ENCODE data around the gene ARPC5L.
"Not testable (repeated sequence)": the region's sequence is repeated elsewhere in the genome, so short reads cannot be mapped to it uniquely, and the experiment has no call there.

Gene ARPC5L

DNA sequence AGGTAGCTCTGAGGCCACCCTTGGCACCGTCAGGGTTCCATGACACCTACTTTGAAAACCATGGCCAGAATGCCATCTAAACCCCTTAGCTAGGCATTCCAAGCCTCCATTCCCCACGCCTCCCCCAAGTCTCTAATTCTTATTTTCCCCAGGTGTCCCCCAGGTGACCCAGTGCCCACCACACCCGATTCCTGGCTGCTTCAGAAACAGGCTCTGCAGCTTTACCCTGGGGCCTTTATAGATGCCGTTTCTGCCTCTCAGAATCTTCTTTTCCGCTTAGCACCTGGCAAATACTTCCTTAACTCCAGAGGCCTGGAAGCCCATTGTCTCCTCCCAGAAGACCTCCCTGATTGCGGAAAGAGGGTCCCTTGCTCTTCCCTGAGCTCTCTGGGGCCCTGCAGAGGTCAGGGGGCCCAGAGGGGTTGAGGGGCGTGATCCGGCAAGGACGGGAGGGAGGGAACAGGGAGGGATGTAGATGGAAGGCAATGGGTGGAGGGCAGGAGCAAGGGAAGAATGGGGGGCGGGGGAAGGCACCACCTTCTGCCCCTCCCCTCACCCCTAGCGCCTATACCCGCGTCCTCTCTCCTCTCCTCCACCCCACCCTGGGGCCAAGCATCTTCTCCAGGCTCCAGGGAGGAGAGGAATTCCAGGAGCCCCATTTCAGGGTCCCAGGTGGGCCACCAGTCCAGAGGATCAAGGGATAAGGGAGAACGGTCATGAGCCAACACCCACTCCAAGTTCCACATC lies 20.7 kb upstream of the ARPC5L start:
- DNase-seq: no peak

DNA sequence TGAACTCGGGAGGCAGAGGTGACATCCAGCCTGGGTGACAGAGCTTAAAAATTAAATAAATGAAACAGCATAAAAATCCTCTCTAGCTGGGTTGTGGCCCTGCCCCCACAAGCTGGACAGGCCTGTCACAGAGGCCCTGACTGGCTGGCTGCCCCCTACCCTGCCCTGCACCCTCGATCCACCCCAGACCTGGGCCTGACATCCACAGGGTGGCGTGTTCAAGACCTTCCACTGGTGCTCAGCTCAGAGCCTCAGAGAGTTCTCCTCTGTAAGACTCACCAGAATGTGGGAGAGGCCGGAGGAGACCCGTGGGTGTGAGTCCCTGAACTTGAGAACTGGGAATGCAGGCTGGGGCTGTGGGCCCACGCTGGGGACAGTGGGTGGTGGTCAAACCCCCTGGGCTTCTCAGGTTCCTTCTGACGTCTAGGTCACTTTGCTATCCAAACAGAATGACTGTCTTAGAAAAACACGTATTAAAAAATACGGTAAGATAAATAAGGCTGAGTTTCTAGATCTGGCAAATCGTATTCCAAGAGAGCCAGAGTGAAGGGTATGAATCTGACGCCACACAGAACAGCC lies 18.4 kb upstream of the ARPC5L start:
- no peak for DNase-seq

- no peak for DNase-seq
Measured at GRCh38 chr9:124844291-124844690, 17.6 kb upstream of the ARPC5L start.

DNA sequence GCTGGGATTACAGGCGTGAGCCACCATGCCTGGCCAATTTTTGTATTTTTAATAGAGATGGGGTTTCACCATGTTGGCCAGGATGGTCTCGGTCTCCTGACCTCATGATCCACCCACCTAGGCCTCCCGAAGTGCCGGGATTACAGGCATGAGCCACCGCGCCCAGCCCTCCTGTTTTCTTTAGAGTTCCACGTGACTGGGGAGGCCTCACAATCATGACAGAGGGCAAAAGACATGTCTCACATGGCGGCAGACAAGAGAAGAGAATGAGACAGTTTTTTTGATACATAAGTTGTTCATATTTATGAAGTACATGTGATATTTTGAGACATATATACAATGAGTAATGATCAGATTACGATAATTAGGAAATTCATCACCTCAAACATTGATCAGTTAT lies 15.5 kb upstream of the ARPC5L start:
- not testable (repeated sequence) for DNase-seq

DNA sequence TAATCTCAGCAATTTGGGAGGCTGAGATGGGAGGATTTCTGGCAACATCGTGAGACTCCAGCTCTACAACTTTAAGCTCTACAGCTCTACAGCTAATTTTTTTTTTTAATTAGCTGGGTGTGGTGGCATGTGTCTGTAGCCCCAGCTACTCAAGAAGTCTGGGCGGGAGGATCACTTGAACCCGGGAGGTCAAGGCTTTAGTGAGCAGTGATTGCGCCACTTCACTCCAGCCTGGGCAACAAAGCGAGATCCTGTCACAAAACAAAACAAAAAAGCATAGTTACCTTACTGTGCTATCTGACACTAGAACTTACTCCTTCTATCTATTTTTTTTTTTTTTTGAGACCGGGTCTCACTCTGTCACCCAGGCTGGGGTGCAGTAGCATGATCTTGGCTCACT lies 15.0 kb upstream of the ARPC5L start:
- DNase-seq: no peak

DNA sequence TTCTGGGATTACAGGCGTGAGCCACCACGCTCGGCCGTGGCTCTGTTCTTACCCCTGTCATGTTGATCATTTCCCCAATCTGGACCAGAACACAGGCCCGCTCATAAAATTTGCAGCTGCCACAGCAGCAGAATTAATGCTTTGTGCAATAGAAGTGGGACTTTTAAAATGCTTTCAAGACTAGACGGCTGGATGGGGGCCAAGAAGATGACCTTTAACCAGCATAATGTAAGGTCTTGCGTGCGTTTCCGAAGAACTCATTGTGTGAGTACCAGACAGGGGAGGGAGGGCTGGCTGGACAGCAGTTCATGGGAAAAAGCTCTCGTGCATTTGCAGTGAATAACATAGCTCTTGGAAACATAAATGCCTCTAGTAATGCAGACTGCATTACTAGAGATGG lies 12.1 kb upstream of the ARPC5L start:
- no peak for DNase-seq

- no peak for DNase-seq
Measured at GRCh38 chr9:124852121-124852828, 9.7 kb upstream of the ARPC5L start.

DNA sequence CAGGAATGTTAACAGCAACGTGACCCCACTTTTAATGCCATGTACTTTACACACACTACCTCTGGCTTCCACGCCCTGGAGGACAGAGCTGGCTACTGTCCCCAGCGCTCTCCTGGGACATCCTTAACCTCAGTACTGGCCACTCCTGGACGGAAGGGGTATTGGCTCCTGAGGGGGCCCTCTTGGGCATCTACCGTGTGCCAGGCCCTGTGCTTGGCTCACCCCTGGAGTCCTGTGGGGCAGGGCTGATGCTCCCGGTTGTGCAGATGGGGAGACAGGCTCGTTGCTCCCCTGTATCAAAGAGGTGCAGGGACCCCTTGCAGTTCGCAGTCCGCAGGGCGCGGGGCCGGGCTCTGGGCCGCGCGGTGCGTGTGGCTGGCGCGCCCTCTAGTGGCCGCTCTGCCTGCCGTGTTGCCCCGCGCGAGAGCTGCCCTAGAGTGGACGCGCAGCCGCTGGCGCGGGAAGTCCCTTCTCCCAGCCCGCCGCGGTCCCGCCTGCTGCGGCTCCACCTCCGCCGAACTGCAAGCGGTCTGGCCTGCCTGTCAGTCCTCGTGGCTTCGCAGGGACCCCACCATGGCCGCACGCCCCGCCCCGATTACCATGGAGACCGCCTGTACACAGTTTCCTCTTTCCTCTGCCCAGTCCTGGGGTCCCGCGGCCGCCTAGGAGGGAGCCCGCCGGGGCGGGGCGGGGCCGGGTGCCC lies 8.9 kb upstream of the ARPC5L start, which contains the start of gene WDR38:
Gene WDR38 (plus strand): TSS at position 632 of the 703 bp plus-strand sequence. CDS start 72 bp downstream, outside the sequence.
- peak; percentile 82 for DNase-seq

DNA sequence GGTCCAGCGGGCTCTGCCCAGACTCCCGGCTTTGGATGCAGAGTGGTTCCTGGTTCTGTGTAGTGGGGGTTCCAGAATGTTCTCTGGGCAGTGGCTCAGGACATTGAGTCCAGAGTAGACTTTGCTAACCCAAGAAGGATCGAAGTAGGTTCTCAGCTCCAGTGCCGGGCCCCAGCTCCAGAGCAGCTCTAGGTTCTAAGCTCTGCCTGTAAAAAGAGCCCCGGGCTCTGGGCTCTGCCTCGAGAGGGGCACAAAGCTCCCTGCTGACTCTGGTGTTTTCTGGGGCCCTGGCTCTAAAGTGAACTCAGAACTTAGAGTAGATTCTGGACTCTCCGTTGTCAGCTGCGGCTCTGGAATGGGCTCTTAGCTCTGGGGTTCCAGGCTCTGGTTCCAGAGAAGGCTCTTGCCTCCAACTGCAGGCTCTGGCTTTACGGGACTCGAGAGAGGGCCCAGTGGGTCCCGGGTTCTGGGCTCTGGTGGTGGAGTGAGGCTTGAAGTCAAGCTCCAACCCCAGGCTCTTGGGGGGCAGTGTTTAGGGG lies 8.3 kb upstream of the ARPC5L start:
- no peak for DNase-seq

DNA sequence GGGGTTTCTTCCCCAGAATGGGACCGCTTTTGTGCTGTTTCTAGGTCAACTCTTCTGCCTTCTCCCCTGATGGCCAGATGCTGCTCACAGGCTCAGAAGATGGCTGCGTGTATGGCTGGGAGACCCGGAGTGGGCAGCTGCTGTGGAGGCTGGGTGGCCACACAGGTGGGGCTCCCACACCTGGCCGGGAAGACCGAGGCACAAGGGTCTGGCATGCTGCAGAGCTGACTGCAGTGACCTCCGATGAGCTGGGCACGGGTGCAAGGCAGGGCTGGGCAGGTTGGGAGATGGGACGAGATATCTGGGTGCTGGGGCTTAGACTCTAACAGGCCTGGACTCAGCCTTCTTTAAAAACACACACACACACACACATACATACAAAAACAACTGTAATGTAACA lies 7.8 kb upstream of the ARPC5L start:
- no peak for DNase-seq

DNA sequence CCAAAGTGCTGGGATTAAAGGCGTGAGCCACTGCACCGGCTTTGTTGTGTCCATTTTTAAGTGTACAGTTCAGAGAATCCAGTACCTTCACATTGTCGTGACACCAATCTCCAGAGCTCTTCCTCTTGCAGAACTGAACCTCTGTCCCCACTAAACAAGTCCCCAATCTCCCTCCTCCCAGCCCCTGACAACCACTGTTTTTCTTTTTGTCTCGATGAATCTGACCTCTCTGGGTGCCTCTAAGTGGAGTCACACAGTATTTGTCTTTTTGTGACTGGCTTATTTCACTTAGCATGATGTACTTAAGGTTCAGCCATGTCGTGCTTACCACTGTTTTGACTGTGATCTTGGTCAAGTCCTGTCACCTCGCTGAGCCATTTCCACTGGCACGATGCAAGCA lies 7.1 kb upstream of the ARPC5L start:
- DNase-seq: no peak

- DNase-seq: no peak
Measured at GRCh38 chr9:124855566-124855943, 6.4 kb upstream of the ARPC5L start.

DNA sequence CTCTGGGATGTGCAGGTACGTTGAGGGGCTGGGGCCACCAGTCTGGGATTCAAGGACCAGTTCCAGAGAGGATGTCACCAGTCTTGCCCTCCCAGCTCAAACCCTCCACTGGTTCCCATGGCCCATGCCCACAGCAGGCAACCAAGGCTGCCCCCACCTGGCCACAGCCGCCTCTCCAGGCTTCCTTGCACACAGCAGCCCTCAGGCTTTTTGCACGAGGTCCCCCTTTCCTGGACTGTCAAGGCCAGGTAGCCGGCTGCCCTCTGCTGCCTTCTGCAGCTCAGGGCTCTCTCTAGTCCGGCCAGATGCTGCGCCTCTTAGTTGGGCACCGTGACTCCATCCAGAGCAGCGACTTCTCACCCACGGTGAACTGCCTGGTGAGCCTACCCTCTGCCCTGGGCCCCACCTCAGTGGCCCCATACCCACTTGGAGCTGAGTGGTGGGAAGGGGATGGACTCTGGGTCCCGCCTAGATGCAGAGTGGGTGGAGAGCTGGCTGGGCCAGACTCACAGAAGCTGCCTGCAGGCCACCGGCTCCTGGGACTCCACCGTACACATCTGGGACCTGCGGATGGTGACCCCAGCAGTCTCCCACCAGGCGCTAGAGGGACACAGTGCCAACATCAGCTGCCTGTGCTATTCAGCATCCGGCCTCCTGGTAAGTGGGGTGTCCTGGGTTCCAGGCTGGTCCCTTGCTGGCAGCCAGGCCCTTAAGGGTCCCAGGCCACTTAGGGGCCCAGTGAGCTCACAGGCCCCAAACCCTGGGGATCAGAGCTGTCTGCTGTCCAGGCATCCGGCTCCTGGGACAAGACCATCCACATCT lies 5.8 kb upstream of the ARPC5L start:
- peak; percentile 25 for DNase-seq

DNA sequence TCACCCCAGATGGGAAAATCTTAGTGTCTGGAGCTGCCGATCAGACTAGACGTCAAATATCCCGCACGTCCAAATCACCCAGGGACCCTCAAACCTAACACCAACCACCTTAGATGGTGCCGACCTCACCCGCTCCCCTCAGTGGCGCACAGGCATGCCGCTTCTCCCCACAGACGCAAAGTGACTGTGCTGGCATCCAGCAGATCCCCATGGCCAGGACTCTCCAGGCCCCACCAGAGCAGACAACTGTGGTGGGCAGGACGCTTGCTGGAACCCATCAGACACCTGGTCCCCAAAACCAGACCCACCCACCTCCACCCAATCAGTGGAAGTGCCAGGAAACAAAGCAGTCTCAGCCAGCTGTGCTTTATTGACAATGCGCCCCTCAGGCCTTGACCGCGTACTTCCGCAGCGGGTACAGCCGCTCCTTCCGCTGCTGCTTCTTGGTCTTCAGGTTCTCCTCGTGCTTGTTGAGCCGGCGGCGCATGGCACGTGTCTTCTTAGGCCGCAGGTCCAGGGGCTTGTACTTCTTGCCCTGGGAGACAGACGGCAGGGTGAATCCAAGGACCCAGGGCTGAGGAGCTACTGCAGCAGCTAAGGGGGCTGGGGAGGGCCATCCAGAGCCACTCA lies 4.3 kb upstream of the ARPC5L start:
- no peak for DNase-seq

DNA sequence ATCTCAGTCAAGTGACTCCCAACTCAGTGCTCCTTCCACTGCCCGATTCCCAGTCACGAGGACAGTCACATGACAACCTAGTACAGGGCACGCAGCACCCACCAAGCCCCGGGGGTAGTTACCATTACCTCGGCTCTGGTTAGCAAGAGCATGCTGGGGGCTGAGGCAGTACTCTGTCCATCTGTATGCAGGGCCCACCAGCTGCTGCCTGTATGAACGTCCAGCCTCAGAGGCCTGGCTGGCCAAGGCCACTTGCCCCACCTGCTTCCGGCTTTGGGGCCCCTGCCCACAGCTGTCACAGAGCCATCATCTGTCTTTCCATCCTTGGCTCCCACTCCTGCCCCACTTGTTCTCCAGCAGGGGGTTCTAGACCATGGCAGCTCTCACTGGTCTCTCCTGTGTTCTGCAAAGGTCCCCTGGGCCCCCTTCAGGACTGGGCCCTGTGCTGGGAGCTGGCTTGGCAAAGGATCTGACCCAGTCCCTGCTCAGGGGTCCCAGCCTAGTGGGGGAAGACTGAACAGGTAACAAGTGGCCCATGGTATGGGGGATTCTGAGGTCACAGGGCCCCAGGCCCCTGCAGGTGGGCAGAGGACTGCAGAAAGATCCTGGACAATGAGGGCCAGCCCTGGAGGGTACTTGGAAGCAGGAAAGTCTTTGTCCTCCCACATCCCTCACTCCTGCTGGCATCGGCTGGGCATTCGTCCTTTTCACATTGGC lies 3.4 kb upstream of the ARPC5L start:
- DNase-seq: no peak

GRCh38 chr9:124859803-124860581 lies 1.9 kb upstream of the ARPC5L start:
- DNase-seq: no peak

DNA sequence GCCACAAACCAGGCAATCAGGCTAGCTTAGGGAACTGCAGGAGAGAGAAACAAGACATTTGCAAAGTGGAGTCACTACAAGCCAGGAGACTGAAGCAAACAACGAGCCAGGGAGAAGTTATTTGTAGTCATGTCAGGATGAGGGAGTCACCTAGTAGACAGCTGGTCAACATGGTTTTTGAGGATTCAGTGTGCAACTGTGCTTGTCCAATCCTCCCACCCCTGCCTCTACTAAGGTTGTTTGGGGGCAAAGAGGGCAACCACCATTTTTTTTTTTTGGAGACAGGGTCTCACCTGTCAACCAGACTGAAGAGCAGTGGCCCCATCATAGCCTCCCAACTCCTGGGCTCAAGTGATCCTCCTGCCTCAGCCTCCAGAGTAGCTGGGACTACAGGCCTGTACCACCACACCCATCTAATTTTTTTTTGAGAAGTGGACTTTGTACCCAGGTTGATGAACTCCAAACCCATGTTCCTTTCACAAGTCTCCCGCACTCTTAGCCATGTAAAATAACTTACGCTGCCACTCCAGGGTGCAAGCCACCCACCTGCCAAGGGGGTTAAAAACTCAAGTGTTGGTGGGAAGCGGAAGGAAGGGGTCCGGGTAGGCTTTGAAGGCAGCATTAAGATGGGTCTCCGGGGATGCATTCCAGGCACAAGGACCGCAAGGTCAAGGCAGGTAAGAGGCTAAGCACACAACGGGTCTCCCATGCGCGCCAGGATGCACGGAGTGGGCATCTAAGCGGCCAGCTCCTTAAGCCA lies 1.2 kb upstream of the ARPC5L start:
- DNase-seq: no peak

DNA sequence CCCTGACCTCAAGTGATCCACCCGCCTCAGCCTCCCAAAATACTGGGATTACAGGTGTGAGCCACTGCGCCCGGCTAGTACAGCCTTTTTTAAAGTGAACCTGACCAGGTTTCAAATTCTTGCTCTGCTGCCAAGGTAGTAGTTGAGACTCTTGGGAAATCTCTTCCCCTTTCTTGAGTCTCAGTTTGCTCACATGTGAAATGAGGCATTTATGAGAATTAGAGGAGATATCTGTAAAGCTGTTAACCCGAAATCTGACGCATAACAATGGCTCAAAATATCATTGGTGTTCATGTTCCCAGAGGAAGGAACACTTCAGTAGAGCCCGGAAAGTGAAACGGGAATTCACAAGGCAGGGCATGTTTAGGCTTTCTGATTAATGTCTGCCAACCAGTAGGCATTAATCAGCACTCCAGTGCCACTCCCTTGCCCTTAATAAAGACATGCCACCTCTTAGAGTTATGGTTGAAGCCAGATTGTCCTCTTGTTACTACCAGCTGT lies 1.5 kb downstream of the ARPC5L start:
- DNase-seq: no peak

Data from CD4-positive, alpha-beta T cell treated with Interleukin-17A for 4 hours (primary cell).